MM.1S (cell line): Measurements from ENCODE around the gene CAPS.

Experiments used
- DNase-seq: peaks from one replicate; pipeline ENCODE4 v3.0.0-alpha.2; 2015
- H2AFZ ChIP-seq: fragments of 300-600 bp; sonication (generic); 2 replicates; pipeline ENCODE4 v1.6.0; 2016; ENCODE audit warnings: antibody characterized with exemption, low read length
- H3F3A ChIP-seq: fragments of 300-600 bp; sonication (generic); 2 replicates; pipeline ENCODE4 v1.6.1; 2016; ENCODE audit warnings: mild to moderate bottlenecking, antibody characterized with exemption, low read length, moderate library complexity, mixed read lengths; ENCODE audit not compliant: insufficient read depth
- H3K27ac ChIP-seq: fragments of 300-600 bp; sonication (generic); 2 replicates; pipeline ENCODE4 v1.5.1; 2016; ENCODE audit warnings: mild to moderate bottlenecking, low read length
- H3K27me3 ChIP-seq: fragments of 300-600 bp; sonication (generic); replicated peaks from 2 replicates; pipeline ENCODE4 v1.6.0; 2016; ENCODE audit warnings: low read length; ENCODE audit not compliant: insufficient read depth
- H3K36me3 ChIP-seq: fragments of 300-600 bp; sonication (generic); replicated peaks from 2 replicates; pipeline ENCODE4 v1.6.1; 2016; ENCODE audit warnings: mild to moderate bottlenecking, low read length, mixed read lengths; ENCODE audit not compliant: insufficient read depth
- H3K4me1 ChIP-seq: fragments of 300-600 bp; sonication (generic); 2 replicates; pipeline ENCODE4 v1.6.1; 2016; ENCODE audit warnings: low read length, mixed read lengths
- H3K4me2 ChIP-seq: fragments of 300-600 bp; sonication (generic); 2 replicates; pipeline ENCODE4 v1.6.0; 2016; ENCODE audit warnings: low read depth, low read length
- H3K4me3 ChIP-seq: fragments of 300-600 bp; sonication (generic); 2 replicates; pipeline ENCODE4 v1.5.1; 2016; ENCODE audit warnings: low read length, mixed read lengths
- H3K79me2 ChIP-seq: fragments of 300-600 bp; sonication (generic); 2 replicates; pipeline ENCODE4 v1.6.1; 2016; ENCODE audit warnings: mixed run types, low read length, mixed read lengths
- H3K9ac ChIP-seq: fragments of 300-600 bp; sonication (generic); 2 replicates; pipeline ENCODE4 v1.6.1; 2016; ENCODE audit warnings: low read length, mixed read lengths
- H3K9me2 ChIP-seq: fragments of 300-600 bp; sonication (generic); replicated peaks from 2 replicates; pipeline ENCODE4 v1.6.1; 2016; ENCODE audit warnings: mild to moderate bottlenecking, low read length, mixed read lengths; ENCODE audit not compliant: insufficient read depth
- H3K9me3 ChIP-seq: fragments of 300-600 bp; sonication (generic); replicated peaks from 2 replicates; pipeline ENCODE4 v1.6.1; 2016; ENCODE audit warnings: mild to moderate bottlenecking, low read length, mixed read lengths; ENCODE audit not compliant: insufficient read depth
- H4K20me1 ChIP-seq: fragments of 300-600 bp; sonication (generic); 2 replicates; pipeline ENCODE4 v1.6.1; 2016; ENCODE audit warnings: mild to moderate bottlenecking, low read length, moderate library complexity, mixed read lengths; ENCODE audit not compliant: insufficient read depth
- EZH2 ChIP-seq: fragments of 300-600 bp; sonication (generic); optimal IDR thresholded peaks from 2 replicates; pipeline ENCODE3; 2017; ENCODE audit warnings: low read depth, mild to moderate bottlenecking, antibody characterized with exemption, low read length, mixed read lengths
- EZH2phosphoT487 ChIP-seq: fragments of 300-600 bp; sonication (generic); IDR thresholded peaks from 2 replicates; pipeline ENCODE4 v1.6.1; 2018; ENCODE audit warnings: antibody characterized with exemption, low read length
- TF ChIP-seq, protein P1 (sequence below): fragments of 300-600 bp; sonication (generic); IDR thresholded peaks from 2 replicates; pipeline ENCODE4 v1.5.1; 2016; ENCODE audit warnings: antibody characterized with exemption, low read length, mixed read lengths

CAPS gene

DNA sequence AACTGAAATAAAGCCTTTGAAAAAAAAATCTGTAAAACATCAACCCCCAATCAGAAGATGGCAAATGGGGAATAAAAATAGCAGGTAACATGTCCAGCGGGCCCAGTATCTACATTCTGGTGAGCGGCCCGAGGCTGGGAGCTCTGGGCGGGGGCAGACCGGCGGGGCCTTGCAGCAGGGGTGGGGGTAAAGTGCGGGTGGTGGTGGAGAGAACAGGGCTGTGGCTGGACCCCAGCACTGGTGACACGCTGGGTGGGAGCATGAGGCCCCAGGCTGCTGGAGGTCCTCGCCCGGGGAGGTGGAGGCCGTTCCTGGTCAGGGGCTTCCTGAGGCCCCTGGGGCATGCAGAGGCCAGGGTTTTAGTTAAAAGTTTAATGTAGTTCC, 1.7 kb downstream of the CAPS start:
- Histone ChIP-seq H3K9me3 (no peaks in the 10 kb centered on the region), H3K9ac (no peak overlapping the region), H3K27me3 (no peaks in the 10 kb centered on the region), H3K9me2 (no peaks in the 10 kb centered on the region), H3K4me3 (no peak overlapping the region), H3K36me3 (peaks cover 4% of the 10 kb centered on the region; the same call in 1 of the 2 replicates), H3K4me1 (no peaks in the 10 kb centered on the region), H4K20me1 (no peaks in the 10 kb centered on the region), H2AFZ (no peak overlapping the region), H3F3A (no peaks in the 10 kb centered on the region), H3K4me2 (no peak overlapping the region), H3K27ac (no peak overlapping the region), H3K79me2 (no peaks in the 10 kb centered on the region)
- TF ChIP-seq EZH2phosphoT487: no peak
- TF ChIP-seq, protein P1, sequence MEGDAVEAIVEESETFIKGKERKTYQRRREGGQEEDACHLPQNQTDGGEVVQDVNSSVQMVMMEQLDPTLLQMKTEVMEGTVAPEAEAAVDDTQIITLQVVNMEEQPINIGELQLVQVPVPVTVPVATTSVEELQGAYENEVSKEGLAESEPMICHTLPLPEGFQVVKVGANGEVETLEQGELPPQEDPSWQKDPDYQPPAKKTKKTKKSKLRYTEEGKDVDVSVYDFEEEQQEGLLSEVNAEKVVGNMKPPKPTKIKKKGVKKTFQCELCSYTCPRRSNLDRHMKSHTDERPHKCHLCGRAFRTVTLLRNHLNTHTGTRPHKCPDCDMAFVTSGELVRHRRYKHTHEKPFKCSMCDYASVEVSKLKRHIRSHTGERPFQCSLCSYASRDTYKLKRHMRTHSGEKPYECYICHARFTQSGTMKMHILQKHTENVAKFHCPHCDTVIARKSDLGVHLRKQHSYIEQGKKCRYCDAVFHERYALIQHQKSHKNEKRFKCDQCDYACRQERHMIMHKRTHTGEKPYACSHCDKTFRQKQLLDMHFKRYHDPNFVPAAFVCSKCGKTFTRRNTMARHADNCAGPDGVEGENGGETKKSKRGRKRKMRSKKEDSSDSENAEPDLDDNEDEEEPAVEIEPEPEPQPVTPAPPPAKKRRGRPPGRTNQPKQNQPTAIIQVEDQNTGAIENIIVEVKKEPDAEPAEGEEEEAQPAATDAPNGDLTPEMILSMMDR: no peak
- no peak for TF ChIP-seq EZH2
- no peak for DNase-seq

DNA sequence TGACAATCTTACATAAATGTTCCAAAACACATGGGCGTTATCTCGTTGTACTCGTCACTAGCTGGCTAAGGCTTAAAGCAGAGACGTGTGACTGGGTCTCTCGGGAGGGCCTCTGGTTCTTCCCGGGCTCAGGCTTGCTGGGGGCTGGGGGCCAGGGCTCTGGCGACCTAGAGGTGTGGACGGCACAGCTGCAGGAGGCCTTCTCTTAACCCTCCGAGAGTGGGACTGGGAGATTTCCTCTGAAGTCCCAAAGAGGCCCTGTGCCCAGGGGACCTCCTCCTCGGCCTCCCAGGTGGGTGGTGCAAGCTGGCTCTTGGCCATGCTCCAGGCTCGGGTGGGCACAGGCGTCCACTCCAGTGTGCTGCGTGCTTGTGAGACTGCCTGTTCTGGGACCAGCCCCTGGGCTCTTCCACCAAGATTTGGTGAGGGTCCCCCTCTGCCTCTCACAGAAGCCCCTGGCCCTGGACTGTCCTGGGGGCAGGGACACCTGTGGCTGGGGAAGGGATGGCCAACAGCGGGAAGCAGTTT, 2.2 kb downstream of the CAPS start:
- no peaks in the 10 kb centered on the region for H3K9me3 ChIP-seq
- H2AFZ ChIP-seq: no peak overlapping the region
- no peak overlapping the region for H3K9ac ChIP-seq
- H3K4me2 ChIP-seq: no peak overlapping the region
- no peak overlapping the region for H3K27ac ChIP-seq
- no peak overlapping the region for H3K4me3 ChIP-seq
- DNase-seq: no peak
- H3F3A ChIP-seq: no peaks in the 10 kb centered on the region
- no peaks in the 10 kb centered on the region for H4K20me1 ChIP-seq
- H3K4me1 ChIP-seq: no peaks in the 10 kb centered on the region
- H3K79me2 ChIP-seq: no peaks in the 10 kb centered on the region
- peaks cover 4% of the 10 kb centered on the region; the same call in 1 of the 2 replicates for H3K36me3 ChIP-seq
- no peak for TF ChIP-seq EZH2phosphoT487
- TF ChIP-seq, protein P1: no peak
- no peak for TF ChIP-seq EZH2
- no peaks in the 10 kb centered on the region for H3K9me2 ChIP-seq
- H3K27me3 ChIP-seq: no peaks in the 10 kb centered on the region

- Histone ChIP-seq H3K9me2 (no peaks in the 10 kb centered on the region), H4K20me1 (no peaks in the 10 kb centered on the region), H2AFZ (no peak overlapping the region), H3K27ac (no peak overlapping the region), H3K9me3 (no peaks in the 10 kb centered on the region), H3F3A (no peaks in the 10 kb centered on the region), H3K4me3 (no peak overlapping the region), H3K79me2 (no peaks in the 10 kb centered on the region), H3K27me3 (no peaks in the 10 kb centered on the region), H3K4me1 (no peaks in the 10 kb centered on the region), H3K9ac (no peak overlapping the region), H3K36me3 (peaks cover 4% of the 10 kb centered on the region; the same call in 1 of the 2 replicates), H3K4me2 (no peak overlapping the region)
- no peak for DNase-seq
- TF ChIP-seq EZH2: no peak
- TF ChIP-seq, protein P1: no peak
- no peak for TF ChIP-seq EZH2phosphoT487
Observed at GRCh38 chr19:5917431-5918107, 3.5 kb downstream of the CAPS start.
